HG03575 (cell line): ENCODE measurements around the gene TBC1D25.

Experiments
- ATAC-seq: cut with Tn5 transposase; IDR thresholded peaks from one replicate; pipeline ENCODE4 v1.9.1; 2021; ENCODE audit not compliant: unreplicated experiment, insufficient number of reproducible peaks, low FRiP score; ENCODE audit errors: extremely low read depth

The TBC1D25 gene, protein sequence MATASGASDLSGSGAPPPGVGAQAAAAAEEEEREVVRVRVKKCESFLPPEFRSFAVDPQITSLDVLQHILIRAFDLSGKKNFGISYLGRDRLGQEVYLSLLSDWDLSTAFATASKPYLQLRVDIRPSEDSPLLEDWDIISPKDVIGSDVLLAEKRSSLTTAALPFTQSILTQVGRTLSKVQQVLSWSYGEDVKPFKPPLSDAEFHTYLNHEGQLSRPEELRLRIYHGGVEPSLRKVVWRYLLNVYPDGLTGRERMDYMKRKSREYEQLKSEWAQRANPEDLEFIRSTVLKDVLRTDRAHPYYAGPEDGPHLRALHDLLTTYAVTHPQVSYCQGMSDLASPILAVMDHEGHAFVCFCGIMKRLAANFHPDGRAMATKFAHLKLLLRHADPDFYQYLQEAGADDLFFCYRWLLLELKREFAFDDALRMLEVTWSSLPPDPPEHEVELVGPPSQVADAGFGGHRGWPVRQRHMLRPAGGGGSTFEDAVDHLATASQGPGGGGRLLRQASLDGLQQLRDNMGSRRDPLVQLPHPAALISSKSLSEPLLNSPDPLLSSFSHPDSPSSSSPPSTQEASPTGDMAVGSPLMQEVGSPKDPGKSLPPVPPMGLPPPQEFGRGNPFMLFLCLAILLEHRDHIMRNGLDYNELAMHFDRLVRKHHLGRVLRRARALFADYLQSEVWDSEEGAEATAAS

DNA sequence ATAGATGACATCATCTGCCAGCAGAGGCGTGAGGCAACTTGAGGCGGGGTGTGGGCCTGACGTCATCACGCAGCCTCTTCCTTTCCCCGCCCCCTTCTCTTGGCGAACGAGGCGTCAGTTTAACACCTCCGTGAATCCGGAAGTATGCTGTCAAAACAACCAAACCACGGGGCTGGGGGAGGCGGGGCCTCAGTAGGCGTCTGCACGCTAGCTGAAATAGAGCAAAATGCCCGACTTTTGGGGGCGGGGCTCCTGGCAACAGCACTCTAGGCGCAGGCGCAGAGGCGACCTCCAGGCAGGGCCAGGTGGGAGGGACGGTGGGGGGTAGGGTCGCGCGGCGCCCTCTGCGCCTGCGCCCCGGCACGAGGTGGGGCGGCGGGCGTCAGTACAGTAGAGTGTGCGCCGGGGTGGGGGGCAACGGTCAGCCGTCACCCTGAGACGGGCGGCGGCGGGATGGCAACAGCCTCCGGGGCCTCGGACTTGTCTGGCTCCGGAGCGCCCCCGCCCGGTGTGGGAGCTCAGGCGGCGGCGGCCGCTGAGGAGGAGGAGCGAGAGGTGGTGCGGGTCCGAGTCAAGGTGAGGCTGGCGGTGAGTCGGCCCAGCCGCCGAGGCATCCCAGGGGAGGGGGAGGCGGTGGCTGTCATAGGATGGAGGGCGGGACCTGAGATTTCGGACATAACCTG lies at the start of gene TBC1D25:
Gene TBC1D25, plus strand, starts transcription at position 370 of the 683 bp plus-strand sequence. Its CDS starts 84 bp downstream, at position 454.
- peak; percentile 28 for ATAC-seq

DNA sequence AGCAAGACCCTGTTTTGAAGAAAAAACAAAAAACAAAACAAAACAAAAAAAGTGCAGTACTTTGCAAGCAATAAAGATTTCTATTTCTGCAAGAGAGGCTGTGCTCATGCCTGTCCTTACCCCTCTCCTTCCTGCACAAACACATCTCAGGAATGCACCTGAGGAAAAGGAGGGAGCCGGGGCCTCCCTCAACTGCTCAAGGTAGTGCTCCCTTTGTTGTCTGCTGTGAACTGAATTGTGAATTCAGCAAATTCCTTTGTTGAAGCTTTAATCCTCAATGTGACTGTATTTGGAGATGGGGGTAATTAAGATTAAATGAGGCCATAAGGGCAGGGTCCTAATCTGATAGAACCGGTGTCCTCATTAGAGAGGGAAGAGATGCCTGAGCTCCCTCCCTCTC lies 49.6 kb upstream of the TBC1D25 start:
- ATAC-seq: no peak

DNA sequence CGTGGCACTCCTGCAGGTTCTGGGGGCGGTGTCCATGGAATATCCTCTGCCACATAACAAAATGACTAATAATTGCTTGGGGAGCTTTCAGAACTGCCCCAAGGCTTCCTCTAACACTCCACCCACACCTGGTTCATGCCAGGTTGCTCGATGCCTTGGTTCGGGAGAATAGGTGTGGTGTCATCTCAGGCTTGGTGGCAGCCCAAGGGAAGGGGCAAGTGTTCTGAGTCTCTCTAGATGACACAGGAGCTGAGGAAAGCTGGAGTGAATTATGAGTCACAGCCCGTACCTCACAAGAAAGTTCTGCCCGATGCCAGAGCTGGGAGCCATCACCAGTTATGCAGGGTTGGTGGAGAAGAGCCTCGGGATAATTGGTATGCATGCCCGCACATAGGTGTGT lies 48.9 kb upstream of the TBC1D25 start:
- ATAC-seq: no peak

DNA sequence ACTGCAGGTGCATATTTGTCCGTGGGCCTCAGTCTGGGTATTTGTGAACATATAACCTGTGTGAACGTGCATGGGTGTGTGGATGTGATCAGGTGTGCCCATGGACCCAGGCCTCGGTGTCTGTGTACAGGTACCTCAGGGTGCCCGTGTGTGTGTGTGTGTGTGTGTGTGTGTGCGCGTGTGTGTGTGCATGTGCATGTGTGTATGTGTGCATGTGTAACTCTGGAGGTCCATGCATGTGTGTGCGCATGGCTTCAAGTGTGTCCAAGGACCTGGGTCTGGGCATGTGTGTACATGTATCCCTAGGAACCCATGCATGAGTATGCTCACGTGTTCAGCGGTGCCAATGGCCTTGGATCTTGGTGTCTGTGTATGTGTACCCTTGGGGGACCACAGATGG lies 47.7 kb upstream of the TBC1D25 start:
- no peak for ATAC-seq

DNA sequence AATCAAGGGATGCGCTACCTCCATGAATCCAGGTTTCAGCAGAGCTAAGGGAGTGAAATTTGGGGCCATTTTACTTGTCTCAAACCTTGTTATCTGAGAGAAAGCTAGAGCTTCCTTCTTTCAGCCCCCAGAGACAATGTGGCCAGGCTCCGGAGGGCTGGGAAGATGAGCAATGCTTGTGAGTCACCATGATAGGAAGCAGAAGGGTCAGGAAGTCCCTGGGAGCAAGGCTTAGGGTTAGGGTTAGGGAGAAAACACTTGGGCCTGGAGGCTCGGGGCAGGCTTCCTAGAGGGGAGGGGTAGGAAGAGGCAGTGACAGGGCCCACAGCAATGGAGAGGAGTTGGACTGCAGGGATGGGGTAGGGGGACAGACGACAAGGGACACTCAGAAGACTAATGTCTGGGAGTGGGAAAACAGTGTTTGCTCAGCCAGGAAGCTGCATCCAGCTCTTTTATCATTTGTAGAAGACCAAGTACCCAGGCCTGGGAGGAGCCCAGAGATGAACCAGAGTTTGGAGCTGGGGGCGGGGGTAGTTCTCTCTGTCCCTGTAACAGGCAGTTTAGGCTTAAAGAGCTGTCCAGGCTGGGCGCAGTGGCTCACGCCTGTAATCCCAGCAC lies 47.1 kb upstream of the TBC1D25 start:
- ATAC-seq: no peak

DNA sequence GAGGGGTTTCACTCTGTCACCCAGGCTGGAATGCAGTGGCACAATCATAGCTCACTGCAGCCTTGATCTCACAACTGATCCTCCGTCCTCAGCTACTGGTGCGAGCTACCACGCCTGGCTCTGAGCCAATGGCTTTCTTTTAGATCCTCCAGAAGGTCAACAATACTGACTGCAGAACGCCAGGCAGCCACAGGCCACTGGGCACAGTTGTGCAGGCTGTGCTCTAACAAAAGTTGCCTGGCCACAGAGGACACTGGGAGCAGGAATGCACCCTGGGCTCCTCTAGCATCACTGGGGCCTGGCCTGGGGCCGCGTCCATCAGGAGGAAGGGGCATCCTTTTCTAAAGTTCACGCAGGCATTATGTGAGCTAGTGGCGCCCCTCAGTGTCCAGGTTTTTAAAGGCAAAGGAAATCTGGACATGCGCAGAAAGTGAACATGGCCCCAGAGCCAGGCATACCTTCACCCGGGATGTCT lies 45.6 kb upstream of the TBC1D25 start:
- no peak for ATAC-seq

DNA sequence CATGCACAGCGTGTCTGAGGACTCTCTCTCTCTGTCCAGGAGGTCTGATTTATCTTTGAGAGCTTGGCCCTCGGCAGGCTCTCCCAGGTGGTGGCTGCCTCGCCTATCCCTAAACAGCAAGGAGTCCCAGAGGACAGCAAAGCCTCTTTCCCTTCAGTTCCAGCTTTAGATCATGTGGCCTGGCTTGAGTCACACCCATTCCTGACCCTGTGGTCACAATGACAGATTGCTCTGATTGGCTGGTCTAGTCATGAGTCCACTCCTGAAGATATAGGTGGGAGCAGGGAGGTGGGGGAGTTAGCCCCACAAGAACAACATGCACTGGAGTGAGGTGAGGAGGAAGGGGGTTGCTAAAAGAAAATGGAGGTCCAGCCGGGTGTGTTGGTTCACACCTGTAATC lies 42.9 kb upstream of the TBC1D25 start:
- ATAC-seq: no peak

DNA sequence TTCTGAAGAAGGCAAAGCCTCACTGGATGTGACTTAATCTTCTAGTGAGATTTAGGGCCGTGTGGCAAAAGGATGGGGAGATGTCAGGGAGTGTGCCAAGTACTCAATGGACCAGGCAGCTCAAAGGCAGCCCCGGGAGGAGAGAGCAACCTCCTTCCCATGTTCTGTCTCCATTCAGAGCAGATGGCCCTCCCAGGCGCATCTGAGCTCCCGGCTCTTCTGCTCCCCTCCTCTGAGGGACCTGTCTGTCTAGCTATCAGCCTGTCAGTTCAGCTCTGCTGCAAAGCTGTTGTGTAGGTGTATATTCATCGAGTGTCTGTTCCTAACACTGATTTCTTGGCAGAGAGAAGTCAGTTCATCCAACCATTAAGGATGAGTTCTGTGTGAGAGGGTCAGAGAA lies 41.6 kb upstream of the TBC1D25 start:
- no peak for ATAC-seq

DNA sequence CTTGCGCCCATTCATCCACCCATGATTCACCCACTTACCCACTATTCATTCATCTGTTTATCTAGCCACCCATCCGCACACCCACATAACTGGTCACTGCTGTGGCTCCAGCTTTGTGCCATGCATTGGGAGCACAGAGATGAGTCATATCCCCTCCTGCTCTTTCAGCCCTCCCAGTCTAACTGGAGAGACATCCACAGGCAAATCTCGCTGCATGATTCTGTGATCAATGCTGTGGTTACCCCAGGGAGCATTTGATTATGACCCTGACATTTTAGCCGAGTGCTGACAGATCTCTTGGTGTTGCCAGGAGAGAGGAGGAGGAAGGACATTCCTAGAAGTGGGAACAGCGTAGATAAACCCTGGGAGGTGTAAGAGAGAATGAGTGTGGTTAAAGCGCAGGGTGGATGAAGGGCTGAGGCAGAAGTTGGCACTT lies 41.1 kb upstream of the TBC1D25 start:
- no peak for ATAC-seq

DNA sequence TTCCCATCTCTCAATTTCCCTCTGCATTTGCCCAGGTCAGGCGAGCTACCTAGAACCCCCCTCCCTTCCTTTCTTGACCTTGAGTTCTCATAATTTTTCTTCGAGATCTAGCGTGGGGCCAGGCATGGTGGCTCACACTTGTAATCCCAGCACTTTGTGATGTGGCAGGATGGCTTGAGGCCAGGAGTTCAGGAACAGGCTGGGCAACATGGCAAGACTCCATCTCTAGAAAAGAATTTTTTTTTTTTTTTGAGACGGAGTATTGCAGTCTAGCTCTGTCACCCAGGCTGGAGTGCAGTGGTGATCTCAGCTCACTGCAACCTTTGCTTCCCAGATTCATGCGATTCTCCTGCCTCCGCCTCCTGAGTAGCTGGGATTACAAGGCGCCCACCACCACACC lies 35.3 kb upstream of the TBC1D25 start:
- ATAC-seq: no peak

DNA sequence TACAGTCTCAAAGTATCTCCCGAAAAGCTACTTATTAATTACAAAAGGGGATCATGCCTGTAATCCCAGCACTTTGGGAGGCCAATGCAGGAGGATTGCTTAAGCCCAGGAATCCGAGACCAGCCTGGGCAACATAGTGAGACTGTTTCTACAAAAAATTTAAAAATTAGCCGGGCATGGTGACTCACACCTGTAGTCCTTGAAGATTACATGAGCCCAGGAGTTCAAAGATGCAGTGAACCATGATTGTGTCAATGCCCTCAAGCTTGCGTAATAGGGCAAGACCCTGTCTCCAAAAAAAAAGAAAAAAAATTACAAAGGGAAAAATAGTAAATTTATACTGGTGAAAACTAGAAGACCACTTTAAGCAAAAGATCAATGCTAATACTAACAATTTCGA lies 34.0 kb upstream of the TBC1D25 start:
- ATAC-seq: no peak

DNA sequence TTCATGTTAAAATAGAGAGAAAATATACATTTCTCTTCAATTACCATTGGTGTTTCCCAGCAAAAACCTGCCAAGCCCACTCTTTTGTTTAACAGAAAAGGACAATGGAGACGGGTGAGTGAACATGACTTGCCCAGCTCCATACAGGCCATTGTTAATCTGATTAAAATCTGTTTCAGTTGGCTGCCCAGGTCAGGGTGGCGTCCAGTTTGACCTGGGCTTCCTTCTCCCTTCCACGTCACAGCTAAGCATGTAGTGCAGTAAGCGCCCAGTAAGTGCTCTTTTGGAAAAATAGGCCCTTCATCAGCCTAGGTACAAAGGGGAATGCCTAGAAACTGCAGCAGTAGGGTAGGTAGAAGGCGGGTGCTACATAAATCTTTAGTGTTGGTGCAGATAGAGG lies 32.3 kb upstream of the TBC1D25 start:
- ATAC-seq: no peak

DNA sequence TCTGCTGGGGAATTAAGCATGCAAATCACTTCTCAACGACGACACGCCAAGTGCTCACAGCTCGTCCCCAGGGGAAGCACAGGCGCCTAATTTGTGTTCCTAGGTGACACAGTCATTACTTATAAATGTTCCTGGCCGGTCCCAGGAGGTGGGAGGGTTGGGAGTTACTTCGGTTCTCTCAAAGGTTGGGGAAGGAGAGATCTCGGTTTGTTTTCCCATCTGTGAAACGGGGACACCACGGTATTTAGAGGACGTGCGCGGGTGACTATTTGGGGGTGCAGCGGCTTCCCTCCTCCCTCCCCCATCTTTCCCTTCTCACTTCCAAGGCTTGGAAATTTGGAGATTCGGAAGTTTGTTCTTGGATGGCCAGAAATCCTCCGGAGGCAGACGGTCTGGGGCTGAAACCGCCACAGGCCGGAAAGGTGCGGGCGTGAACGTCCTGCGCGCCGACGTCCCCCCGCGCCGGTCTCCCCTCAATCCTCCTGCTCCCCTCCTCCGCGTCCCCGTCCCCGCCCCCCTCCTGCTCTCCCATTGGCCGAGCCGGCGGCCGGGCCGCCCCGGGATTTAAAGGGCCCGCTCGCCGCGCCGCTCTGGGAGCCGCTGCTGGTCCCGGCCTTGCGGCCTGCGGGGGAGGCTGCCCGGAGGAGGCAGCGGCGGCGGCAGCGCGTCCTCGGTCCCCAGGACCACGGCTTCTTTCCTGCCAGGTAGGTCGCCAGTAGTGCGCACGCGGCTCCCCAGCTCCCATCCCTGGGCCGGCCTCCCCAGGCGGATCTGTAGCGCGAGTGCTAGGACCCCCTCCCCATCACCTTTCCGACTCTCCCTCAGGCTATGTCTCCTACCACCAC lies 30.9 kb upstream of the TBC1D25 start, which contains the start of gene PORCN:
Gene PORCN, plus strand, starts transcription at position 593 of the 845 bp plus-strand sequence. CDS start 829 bp downstream, outside the sequence.
- ATAC-seq: no peak

DNA sequence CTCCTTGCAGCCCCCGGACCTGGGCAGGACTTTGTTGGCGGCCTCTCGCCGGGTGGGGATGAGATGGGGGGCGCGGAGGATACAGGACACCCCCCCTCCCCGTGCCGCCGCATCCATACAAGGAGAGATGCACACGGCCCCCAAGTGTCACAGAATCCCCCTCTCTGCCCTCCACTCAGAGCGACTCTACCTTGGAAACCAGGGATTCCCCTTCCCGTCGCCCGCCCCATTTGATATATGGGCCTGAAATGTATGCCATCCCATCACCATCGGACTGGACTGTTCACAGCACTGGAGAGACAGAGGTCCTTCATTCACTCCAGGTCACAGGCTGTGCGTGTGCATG lies 30.3 kb upstream of the TBC1D25 start:
- ATAC-seq: no peak

DNA sequence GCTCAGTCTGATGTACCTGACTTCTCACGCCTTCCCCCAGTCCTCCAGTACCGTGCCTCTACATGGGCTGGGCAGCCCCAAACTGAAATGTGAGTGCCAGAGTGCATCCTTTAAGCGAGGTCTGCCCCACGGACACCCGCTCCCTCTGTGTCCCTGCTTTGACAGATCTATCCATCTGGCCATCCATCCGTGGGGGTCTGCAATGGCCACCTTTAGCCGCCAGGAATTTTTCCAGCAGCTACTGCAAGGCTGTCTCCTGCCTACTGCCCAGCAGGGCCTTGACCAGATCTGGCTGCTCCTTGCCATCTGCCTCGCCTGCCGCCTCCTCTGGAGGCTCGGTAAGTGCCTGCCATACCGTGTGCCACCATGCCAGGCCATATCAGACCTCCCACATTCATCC lies 29.9 kb upstream of the TBC1D25 start:
- no peak for ATAC-seq

DNA sequence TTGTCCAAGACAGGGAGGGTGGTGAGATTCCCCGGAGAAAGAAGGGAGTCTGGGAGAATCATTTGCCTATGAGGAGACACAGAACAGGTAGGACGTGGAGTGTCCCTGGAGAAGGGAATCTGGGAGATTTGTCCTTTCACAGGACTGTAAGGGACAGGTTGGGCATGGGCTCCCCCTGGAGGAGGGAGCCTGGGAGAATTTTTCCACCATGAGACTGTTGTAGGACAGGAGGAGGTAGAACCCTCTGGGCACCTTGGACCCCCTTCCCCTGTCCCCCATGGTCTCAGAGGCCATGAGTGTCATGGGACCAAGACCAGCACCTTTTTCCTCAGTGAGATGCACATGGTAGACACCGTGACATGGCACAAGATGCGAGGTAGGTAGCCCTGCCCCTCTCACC lies 28.0 kb upstream of the TBC1D25 start:
- no peak for ATAC-seq

DNA sequence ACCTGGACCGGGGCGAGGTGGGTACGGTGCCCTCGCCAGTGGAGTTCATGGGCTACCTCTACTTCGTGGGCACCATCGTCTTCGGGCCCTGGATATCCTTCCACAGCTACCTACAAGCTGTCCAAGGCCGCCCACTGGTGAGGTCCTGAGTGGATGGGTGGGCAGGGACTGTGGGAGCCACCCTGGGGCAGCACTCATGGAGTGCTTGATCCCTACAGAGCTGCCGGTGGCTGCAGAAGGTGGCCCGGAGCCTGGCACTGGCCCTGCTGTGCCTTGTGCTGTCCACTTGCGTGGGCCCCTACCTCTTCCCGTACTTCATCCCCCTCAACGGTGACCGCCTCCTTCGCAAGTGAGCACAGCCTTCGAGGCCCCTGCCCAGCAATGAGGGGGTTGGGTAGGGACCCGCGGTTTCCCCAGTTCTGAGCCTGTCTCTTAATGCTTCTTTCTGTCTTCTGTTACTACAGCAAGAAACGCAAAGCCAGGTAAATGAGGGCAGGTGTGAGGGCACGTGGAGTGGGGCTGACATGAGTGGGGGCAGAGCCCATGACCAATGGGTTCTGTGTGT lies 27.1 kb upstream of the TBC1D25 start:
- no peak for ATAC-seq

DNA sequence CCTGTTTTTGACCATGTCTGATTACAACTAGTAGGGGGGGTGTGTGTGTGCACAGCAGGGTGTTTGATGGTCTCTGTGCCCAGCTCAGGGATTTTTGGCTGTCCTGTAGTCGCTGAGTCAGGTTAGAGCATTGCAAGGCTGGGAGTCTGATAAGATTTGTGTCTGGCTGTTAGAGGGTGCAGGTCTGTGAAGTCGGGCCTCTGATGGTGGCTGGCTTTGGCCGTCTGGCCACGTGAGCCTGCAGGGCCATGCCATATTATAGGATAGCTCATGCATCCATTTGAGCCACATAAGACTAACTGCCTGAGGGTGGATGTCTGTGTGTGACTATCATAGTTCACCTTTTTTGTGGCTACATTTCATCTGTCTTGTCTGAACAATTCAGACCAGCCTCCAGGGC lies 25.8 kb upstream of the TBC1D25 start:
- ATAC-seq: no peak
